ENCODE measurements around the gene MEF2B.

Gene MEF2B

DNA sequence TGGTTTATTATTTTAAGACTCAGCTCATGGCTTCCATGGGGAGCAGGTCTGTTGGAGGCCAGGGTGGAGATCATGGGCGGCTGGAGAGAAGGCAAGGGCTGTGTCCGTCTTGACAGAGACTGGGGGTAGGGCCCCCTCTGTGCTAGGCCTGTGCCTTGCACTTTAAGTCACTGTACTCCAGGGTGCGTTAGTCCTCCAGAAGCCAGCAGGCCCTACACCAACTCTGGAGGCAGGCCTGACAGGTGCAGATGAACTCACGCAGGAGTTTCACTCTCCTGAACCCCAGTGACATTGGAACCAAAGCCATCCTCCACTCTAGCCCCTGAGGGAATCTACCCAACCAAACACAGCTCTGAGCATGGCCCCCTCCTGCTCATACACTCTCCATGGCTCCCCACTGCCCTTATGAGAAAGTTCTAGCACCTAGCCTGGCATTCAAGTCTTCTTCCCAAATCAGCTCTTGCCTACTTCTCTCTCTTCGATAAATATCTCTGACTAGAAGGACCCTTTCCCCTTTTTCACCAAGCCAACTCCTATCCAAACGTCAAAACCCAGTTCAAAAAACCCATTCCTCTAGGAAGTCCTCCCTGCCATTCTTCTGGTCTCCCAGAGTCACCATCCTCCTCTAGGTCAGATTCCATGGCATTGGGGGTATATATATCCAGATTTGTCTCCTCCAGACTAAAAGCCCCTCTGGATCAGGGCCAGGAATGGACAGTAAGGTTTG lies 15.1 kb downstream of the MEF2B start:
- POLR2A ChIA-PET, result interaction anchor here (1.6 kb wide), 1 partner anchor 9 kb away, joined by 6 read pairs; no protein-coding TSS in a partner anchor
- H3K27ac ChIP-seq (ENCODE audit: extremely low read depth, low read depth, low read length), result no peak overlapping the region
- H3K4me1 ChIP-seq (ENCODE audit: control insufficient read depth, insufficient read depth, low read length), result no peaks in the 10 kb centered on the region

GRCh38 chr19:19152668-19153384 lies 17.2 kb downstream of the MEF2B start:
- Histone ChIP-seq H3K9me3 (ENCODE audit: control insufficient read depth, insufficient read depth, low read depth, low read length) (no peaks in the 10 kb centered on the region), H3K4me1 (ENCODE audit: control insufficient read depth, insufficient read depth, low read length) (no peaks in the 10 kb centered on the region), H3K36me3 (ENCODE audit: control insufficient read depth in 2 of 2, insufficient read depth in 1 of 2, low read length in 2 of 2) (peaks cover 0 to 5% of the 10 kb centered on the region in 2 experiments; a peak in 2 of 3 replicates), H3K27ac (ENCODE audit: extremely low read depth, low read depth, low read length) (no peak overlapping the region), H3K4me3 (ENCODE audit: low read depth, low read length) (no peak overlapping the region)
- CTCF ChIA-PET, result interaction anchor here (1.1 to 1.6 kb wide), 2 partner anchors 13 to 22 kb away, joined by 6 to 7 read pairs; no protein-coding TSS in a partner anchor
- POLR2A ChIA-PET, result no interaction called here
- TF ChIP-seq, protein P1, sequence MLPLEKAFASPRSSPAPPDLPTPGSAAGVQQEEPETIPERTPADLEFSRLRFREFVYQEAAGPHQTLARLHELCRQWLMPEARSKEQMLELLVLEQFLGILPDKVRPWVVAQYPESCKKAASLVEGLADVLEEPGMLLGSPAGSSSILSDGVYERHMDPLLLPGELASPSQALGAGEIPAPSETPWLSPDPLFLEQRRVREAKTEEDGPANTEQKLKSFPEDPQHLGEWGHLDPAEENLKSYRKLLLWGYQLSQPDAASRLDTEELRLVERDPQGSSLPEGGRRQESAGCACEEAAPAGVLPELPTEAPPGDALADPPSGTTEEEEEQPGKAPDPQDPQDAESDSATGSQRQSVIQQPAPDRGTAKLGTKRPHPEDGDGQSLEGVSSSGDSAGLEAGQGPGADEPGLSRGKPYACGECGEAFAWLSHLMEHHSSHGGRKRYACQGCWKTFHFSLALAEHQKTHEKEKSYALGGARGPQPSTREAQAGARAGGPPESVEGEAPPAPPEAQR (tag by site-specific recombination; IDR thresholded peaks at IDR 0.05), result no peak
- no peak for TF ChIP-seq EGR2 (tag by site-specific recombination; IDR thresholded peaks at IDR 0.05; ENCODE audit: low read depth)
- TF ChIP-seq ZNF707 (tag by site-specific recombination; IDR thresholded peaks at IDR 0.05), result no peak
- TF ChIP-seq, protein P2, sequence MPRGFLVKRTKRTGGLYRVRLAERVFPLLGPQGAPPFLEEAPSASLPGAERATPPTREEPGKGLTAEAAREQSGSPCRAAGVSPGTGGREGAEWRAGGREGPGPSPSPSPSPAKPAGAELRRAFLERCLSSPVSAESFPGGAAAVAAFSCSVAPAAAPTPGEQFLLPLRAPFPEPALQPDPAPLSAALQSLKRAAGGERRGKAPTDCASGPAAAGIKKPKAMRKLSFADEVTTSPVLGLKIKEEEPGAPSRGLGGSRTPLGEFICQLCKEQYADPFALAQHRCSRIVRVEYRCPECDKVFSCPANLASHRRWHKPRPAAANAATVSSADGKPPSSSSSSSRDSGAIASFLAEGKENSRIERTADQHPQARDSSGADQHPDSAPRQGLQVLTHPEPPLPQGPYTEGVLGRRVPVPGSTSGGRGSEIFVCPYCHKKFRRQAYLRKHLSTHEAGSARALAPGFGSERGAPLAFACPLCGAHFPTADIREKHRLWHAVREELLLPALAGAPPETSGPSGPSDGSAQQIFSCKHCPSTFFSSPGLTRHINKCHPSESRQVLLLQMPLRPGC (tag by site-specific recombination; IDR thresholded peaks at IDR 0.05), result no peak
- no peak for TF ChIP-seq ZNF157 (tag by site-specific recombination; IDR thresholded peaks at IDR 0.05)
- no peak for TF ChIP-seq GLI4 (tag by site-specific recombination; IDR thresholded peaks at IDR 0.05)
- no peak for TF ChIP-seq ZNF311 (tag by site-specific recombination; IDR thresholded peaks at IDR 0.05; ENCODE audit: borderline replicate concordance)
- TF ChIP-seq ZNF223 (tag by site-specific recombination; IDR thresholded peaks at IDR 0.05), result no peak
- no peak for TF ChIP-seq ZNF837 (tag by site-specific recombination; IDR thresholded peaks at IDR 0.05)
- TF ChIP-seq BCL11B (tag by site-specific recombination; IDR thresholded peaks at IDR 0.05; ENCODE audit: low read depth), result no peak
- TF ChIP-seq, protein P3, sequence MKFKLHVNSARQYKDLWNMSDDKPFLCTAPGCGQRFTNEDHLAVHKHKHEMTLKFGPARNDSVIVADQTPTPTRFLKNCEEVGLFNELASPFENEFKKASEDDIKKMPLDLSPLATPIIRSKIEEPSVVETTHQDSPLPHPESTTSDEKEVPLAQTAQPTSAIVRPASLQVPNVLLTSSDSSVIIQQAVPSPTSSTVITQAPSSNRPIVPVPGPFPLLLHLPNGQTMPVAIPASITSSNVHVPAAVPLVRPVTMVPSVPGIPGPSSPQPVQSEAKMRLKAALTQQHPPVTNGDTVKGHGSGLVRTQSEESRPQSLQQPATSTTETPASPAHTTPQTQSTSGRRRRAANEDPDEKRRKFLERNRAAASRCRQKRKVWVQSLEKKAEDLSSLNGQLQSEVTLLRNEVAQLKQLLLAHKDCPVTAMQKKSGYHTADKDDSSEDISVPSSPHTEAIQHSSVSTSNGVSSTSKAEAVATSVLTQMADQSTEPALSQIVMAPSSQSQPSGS (tag by site-specific recombination; IDR thresholded peaks at IDR 0.05; ENCODE audit: low read depth), result no peak
- TF ChIP-seq ZNF561 (tag by site-specific recombination; IDR thresholded peaks at IDR 0.05; ENCODE audit: borderline replicate concordance), result no peak
- TF ChIP-seq SP3 (tag by site-specific recombination; IDR thresholded peaks at IDR 0.05), result no peak
- TF ChIP-seq, protein P4, sequence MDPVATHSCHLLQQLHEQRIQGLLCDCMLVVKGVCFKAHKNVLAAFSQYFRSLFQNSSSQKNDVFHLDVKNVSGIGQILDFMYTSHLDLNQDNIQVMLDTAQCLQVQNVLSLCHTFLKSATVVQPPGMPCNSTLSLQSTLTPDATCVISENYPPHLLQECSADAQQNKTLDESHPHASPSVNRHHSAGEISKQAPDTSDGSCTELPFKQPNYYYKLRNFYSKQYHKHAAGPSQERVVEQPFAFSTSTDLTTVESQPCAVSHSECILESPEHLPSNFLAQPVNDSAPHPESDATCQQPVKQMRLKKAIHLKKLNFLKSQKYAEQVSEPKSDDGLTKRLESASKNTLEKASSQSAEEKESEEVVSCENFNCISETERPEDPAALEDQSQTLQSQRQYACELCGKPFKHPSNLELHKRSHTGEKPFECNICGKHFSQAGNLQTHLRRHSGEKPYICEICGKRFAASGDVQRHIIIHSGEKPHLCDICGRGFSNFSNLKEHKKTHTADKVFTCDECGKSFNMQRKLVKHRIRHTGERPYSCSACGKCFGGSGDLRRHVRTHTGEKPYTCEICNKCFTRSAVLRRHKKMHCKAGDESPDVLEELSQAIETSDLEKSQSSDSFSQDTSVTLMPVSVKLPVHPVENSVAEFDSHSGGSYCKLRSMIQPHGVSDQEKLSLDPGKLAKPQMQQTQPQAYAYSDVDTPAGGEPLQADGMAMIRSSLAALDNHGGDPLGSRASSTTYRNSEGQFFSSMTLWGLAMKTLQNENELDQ (tag by site-specific recombination; IDR thresholded peaks at IDR 0.05; ENCODE audit: low read depth), result no peak
- TF ChIP-seq ZNF791 (tag by site-specific recombination; IDR thresholded peaks at IDR 0.05), result no peak
- TF ChIP-seq ZNF169 (tag by site-specific recombination; IDR thresholded peaks at IDR 0.05), result no peak
- no peak for TF ChIP-seq SP2 (tag by site-specific recombination; IDR thresholded peaks at IDR 0.05)
- no peak for TF ChIP-seq TRIM28 (IDR thresholded peaks at IDR 0.05; ENCODE audit: borderline replicate concordance, low read length)
- TF ChIP-seq ZNF423 (tag by site-specific recombination; IDR thresholded peaks at IDR 0.05), result no peak

More for the DNA sequence above, 15.1 kb downstream of the MEF2B start:
- no peaks in the 10 kb centered on the region for H3K9me3 ChIP-seq (ENCODE audit: control insufficient read depth, insufficient read depth, low read depth, low read length)
- no peak for TF ChIP-seq SCRT2 (tag by site-specific recombination; IDR thresholded peaks at IDR 0.05)
- TF ChIP-seq ZNF366 (tag by site-specific recombination; conservative IDR thresholded peaks at IDR 0.05), result no peak
- TF ChIP-seq ZNF266 (tag by site-specific recombination; IDR thresholded peaks at IDR 0.05; ENCODE audit: low read depth), result no peak
- TF ChIP-seq ZFP3 (tag by site-specific recombination; IDR thresholded peaks at IDR 0.05; ENCODE audit: low read depth), result peak; percentile 97
- TF ChIP-seq ZNF16 (tag by site-specific recombination; IDR thresholded peaks at IDR 0.05; ENCODE audit: low read depth), result peak; percentile 44; the same call in 1 of the 2 replicates
- no peak for TF ChIP-seq ZBTB1 (tag by site-specific recombination; IDR thresholded peaks at IDR 0.05)
- no peak for TF ChIP-seq ZNF155 (tag by site-specific recombination; IDR thresholded peaks at IDR 0.05)
- H3K36me3 ChIP-seq (ENCODE audit: control insufficient read depth in 2 of 2, insufficient read depth in 1 of 2, low read length in 2 of 2), result no peaks in the 10 kb centered on the region; a peak in 1 of 3 replicates
- CTCF ChIA-PET, result interaction anchor here (1.2 to 6.3 kb wide), 2 partner anchors 8 to 68 kb away, joined by 3 to 47 read pairs; no protein-coding TSS in a partner anchor
- no peak overlapping the region for H3K4me3 ChIP-seq (ENCODE audit: low read depth, low read length)

Data from HEK293 (cell line).